GM21786 (cell line): ENCODE measurements around the gene TSPAN3.

ENCODE experiments used
- ATAC-seq: cut with Tn5 transposase; IDR thresholded peaks from one replicate; pipeline ENCODE4 v1.9.1; 2021; ENCODE audit not compliant: unreplicated experiment

TSPAN3 gene

GRCh38 chr15:77035584-77035983 lies 35.3 kb downstream of the TSPAN3 start:
- no peak for ATAC-seq

- ATAC-seq = no peak
Measured at GRCh38 chr15:77034695-77035489, 36.0 kb downstream of the TSPAN3 start.

GRCh38 chr15:77033729-77034671 lies 36.9 kb downstream of the TSPAN3 start:
- no peak for ATAC-seq

- ATAC-seq = no peak
Measured at GRCh38 chr15:77033417-77033728, 37.5 kb downstream of the TSPAN3 start.

- no peak for ATAC-seq
Measured at GRCh38 chr15:77032647-77033416, 38.1 kb downstream of the TSPAN3 start.

GRCh38 chr15:77032052-77032646 lies 38.8 kb downstream of the TSPAN3 start:
- ATAC-seq = no peak

- peak; percentile 79 for ATAC-seq
Measured at GRCh38 chr15:77031376-77032050, 39.4 kb downstream of the TSPAN3 start.

DNA sequence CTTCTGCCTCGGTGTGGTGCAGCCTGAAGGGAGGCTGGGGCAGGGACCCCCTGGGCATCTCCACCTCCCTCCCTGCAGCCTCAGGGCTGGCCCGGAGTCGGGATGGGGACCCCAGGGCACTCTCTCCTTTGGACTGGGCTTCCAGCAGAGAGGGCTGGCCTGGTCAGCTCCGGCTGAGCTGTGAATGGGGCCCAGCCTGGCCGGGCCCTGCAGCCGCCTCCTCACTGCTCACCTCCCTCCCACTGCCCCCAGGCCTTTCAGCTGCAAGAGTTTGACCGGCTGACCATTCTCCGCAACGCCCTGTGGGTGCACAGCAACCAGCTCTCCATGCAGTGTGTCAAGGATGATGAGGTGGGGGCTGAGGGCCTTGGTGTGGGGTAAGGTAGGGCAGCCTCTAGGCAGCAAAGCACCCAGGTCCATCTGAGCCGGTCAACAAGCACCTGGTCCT lies 40.0 kb downstream of the TSPAN3 start:
- ATAC-seq = no peak

DNA sequence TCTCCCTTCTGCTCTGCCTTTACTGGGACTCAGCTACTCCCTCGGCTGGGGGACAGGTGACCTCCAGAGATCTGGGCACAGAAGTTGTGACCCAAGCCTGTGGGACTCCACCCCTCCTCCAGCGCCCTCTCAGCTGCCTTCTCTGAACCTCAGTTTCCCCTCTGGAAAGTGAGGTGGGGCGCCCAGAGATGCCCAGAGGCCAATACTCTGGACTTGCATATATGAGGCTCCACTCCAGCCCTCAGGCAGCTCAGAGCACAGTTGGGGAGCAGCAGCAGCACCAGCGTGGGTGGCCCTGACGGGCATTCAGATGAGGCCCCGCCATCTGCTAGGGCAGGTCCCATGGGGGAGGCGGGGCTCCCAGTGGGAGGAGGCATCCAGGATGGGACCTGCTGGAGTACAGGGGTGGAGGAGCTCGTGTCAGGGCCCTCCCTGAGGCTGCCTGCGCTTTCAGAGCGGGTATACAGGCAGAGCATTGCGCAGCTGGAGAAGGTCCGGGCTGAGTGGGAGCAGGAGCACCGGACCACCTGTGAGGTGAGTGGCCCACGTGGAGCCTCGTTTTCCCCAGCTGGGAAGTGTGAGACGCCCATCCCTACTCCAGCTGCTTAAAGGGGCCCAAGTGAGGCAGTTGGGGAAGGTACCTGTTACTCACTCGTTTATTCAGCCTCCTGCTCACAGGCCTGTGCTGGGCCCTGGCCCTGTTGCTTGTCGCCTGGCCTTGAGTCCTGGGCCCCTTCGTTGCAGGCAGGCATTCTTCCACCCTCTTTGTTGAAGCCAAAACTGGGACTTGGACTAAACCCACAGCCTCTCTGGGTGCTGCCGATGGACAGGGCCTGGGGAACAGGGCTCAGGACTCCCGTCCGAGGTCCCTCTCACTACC lies 40.6 kb downstream of the TSPAN3 start:
- no peak for ATAC-seq

GRCh38 chr15:77029166-77030047 lies 41.5 kb downstream of the TSPAN3 start:
- no peak for ATAC-seq

GRCh38 chr15:77028451-77029165 lies 42.3 kb downstream of the TSPAN3 start:
- no peak for ATAC-seq

GRCh38 chr15:77027697-77028450 lies 43.0 kb downstream of the TSPAN3 start:
- no peak for ATAC-seq

DNA sequence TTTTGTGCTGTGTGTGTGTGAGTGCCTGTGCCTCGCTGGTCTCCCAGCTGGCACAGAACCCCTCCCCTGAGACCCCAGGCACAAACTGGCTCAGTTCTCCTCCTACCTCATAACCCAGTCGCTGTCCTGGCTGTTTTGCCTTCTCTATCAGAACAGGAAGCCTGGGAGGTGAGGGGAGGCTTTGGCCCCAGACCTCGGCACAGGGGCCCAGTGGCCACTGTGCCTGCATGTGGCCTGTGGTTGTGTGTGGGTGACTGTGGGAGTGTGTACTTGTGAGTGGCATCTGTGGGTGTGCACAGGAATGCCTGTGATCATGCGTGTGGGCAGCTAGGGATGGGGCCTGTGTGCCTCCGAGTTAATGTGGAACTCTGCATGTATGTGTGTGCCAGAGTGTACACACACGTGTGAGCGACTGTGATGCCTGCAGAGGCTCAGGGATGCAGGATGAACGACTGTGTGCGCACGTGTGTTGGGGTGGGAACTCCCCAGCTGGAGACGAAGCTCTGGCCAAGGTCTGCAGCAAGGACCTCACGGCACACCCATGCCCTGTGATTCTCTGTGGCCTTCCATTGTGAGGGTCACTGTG lies 43.7 kb downstream of the TSPAN3 start:
- ATAC-seq = no peak

- ATAC-seq = no peak
Measured at GRCh38 chr15:77026501-77027110, 44.3 kb downstream of the TSPAN3 start.

DNA sequence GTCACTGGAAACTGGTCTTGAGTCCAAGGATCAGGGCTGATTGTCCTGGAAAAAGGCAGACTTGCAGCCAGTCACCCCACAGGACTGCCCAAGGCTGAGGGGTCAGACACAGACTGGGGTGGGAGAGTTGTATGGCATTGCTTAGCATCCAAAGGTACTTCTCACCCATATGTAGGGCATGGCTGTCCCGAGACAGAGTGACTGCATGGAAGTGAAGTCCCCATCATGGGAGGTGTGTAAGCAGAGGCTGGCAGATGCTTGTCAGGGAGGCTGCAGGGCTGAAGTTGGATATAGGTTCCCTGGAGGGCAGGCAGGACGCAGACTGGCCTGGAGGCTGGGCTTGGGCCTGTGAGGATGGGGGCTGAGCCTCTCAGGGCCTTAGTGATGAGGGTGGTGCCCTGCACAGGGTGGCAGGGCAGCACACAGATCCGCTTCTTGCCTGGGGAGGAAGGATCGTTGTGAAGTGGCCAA lies 44.9 kb downstream of the TSPAN3 start:
- ATAC-seq = no peak
